DND-41 (cell line): ENCODE data around the gene PLEKHA6.

Source experiments
- ATAC-seq: fragments of 200-7000 bp; cut with Tn5 transposase; 3 replicates; pipeline ENCODE4 v1.9.1; 2021; ENCODE audit warnings: low read depth; ENCODE audit not compliant: insufficient read depth
- DNase-seq: peaks from one replicate; pipeline ENCODE4 v3.0.0-alpha.2; 2020
- H2AFZ ChIP-seq: 2 replicates; pipeline ENCODE4 v1.6.0; 2012; ENCODE audit warnings: low read depth, low read length
- H3K27ac ChIP-seq: 2 replicates; pipeline ENCODE4 v1.5.1; 2012; ENCODE audit warnings: low read length, inconsistent platforms
- H3K27me3 ChIP-seq: fragments of 200-600 bp; sonication (generic); 2 replicates; pipeline ENCODE4 v1.6.0; 2012; ENCODE audit warnings: low read length, mild to moderate bottlenecking, inconsistent platforms; ENCODE audit not compliant: insufficient read depth, poor library complexity
- H3K36me3 ChIP-seq: 2 replicates; pipeline ENCODE4 v1.5.1; 2012; ENCODE audit warnings: low read length, inconsistent platforms; ENCODE audit not compliant: insufficient read depth
- H3K4me1 ChIP-seq: 2 replicates; pipeline ENCODE4 v1.5.1; 2012; ENCODE audit warnings: mild to moderate bottlenecking, low read length; ENCODE audit not compliant: insufficient read depth
- H3K4me2 ChIP-seq: 2 replicates; pipeline ENCODE4 v1.6.0; 2012; ENCODE audit warnings: mild to moderate bottlenecking, moderate library complexity, low read length, inconsistent platforms; ENCODE audit not compliant: insufficient read depth
- H3K4me3 ChIP-seq, 2 experiments: fragments of 200-600 bp in 1 of 2; shearing (Covaris generic) in 1 of 2; 2 replicates each; pipeline ENCODE4 v1.5.1; 2012 to 2016; ENCODE audit warnings: inconsistent platforms in 2 of 2, low read length in 2 of 2, mild to moderate bottlenecking in 2 of 2, low read depth in 1 of 2, moderate library complexity in 1 of 2
- H3K79me2 ChIP-seq: 2 replicates; pipeline ENCODE4 v1.6.0; 2012; ENCODE audit warnings: low read length, inconsistent platforms; ENCODE audit not compliant: insufficient read depth
- H3K9ac ChIP-seq: 2 replicates; pipeline ENCODE4 v1.6.0; 2012; ENCODE audit warnings: low read depth, mild to moderate bottlenecking, inconsistent platforms, low read length, moderate library complexity
- H3K9me3 ChIP-seq: 2 replicates; pipeline ENCODE4 v1.5.1; 2012; ENCODE audit warnings: low read length, moderate library complexity, mild to moderate bottlenecking, inconsistent platforms; ENCODE audit not compliant: insufficient read depth, severe bottlenecking
- H4K20me1 ChIP-seq: 2 replicates; pipeline ENCODE4 v1.6.0; 2012; ENCODE audit warnings: low read length; ENCODE audit not compliant: insufficient read depth
- EZH2 ChIP-seq: IDR thresholded peaks from 3 replicates; pipeline ENCODE4 v1.6.1; 2012; ENCODE audit warnings: borderline replicate concordance, low read depth, mild to moderate bottlenecking, moderate library complexity, low read length, inconsistent platforms; ENCODE audit not compliant: severe bottlenecking
- TF ChIP-seq, protein P1 (sequence below): IDR thresholded peaks from 2 replicates; pipeline ENCODE4 v1.5.1; 2012; ENCODE audit warnings: borderline replicate concordance, low read length, moderate library complexity, mild to moderate bottlenecking; ENCODE audit not compliant: poor library complexity, severe bottlenecking; ENCODE audit errors: extremely low read depth

Gene PLEKHA6

GRCh38 chr1:204180133-204180532 is 179.6 kb downstream of the PLEKHA6 start:
- H2AFZ ChIP-seq = no peak overlapping the region
- H3K27ac ChIP-seq = no peak overlapping the region
- H3K9me3 ChIP-seq = peaks cover 9% of the 10 kb centered on the region
- H3K27me3 ChIP-seq = no peaks in the 10 kb centered on the region
- no peak overlapping the region for H3K4me2 ChIP-seq
- no peak overlapping the region for H3K9ac ChIP-seq
- TF ChIP-seq, protein P1, sequence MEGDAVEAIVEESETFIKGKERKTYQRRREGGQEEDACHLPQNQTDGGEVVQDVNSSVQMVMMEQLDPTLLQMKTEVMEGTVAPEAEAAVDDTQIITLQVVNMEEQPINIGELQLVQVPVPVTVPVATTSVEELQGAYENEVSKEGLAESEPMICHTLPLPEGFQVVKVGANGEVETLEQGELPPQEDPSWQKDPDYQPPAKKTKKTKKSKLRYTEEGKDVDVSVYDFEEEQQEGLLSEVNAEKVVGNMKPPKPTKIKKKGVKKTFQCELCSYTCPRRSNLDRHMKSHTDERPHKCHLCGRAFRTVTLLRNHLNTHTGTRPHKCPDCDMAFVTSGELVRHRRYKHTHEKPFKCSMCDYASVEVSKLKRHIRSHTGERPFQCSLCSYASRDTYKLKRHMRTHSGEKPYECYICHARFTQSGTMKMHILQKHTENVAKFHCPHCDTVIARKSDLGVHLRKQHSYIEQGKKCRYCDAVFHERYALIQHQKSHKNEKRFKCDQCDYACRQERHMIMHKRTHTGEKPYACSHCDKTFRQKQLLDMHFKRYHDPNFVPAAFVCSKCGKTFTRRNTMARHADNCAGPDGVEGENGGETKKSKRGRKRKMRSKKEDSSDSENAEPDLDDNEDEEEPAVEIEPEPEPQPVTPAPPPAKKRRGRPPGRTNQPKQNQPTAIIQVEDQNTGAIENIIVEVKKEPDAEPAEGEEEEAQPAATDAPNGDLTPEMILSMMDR = no peak
- TF ChIP-seq EZH2 = no peak
- no peaks in the 10 kb centered on the region for H4K20me1 ChIP-seq
- no peaks in the 10 kb centered on the region for H3K4me1 ChIP-seq
- DNase-seq (no peak), ATAC-seq (no peak)
- no peaks in the 10 kb centered on the region for H3K79me2 ChIP-seq
- H3K4me3 ChIP-seq = no peak overlapping the region
- H3K36me3 ChIP-seq = no peaks in the 10 kb centered on the region

DNA sequence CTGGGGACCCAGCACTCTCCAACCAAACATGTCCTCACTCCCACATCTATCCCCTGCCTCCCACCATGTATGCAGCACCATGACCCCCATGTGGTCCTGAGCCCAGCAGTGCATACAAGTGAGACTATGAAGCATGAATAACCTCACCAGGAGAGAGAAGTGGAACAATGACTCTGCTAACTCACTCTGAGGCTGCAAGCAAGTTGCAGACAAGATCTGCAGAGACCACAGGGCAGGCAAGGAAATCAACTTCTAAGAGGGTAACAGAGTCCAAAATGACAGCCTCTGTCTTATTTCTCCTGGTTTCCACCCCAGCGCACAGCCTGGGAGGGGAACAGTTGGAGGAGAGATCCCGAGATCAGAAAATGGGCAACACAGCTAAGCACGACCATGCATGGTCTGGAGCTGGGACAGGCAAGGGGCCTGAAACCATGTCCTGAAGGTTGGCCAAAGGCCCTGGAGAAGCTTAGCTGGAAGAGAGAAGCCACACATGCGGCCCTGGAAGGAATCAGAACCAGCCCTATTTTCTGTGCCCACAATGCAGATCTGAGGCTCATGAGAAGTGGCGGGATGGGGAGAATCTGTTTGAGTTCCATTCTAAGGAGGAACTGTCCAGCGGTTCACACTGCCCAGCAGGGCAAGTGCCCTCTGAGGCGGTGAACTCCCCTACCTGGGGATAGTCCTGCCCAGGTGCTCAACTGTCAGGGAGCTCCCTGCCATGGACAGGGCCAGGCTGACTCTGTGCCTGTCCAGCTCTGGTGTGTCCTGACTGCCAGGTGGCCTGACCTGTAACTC is 181.0 kb downstream of the PLEKHA6 start:
- Histone ChIP-seq H3K4me1 (no peaks in the 10 kb centered on the region), H3K36me3 (no peaks in the 10 kb centered on the region), H3K27ac (no peak overlapping the region), H3K9me3 (peaks cover 9% of the 10 kb centered on the region), H3K4me2 (no peak overlapping the region), H4K20me1 (no peaks in the 10 kb centered on the region), H3K4me3 (no peak overlapping the region), H3K9ac (no peak overlapping the region), H3K79me2 (no peaks in the 10 kb centered on the region), H2AFZ (no peak overlapping the region), H3K27me3 (no peaks in the 10 kb centered on the region)
- ATAC-seq (no peak), DNase-seq (no peak)
- TF ChIP-seq, protein P1 = no peak
- TF ChIP-seq EZH2 = no peak

- DNase-seq (no peak), ATAC-seq (no peak)
- H3K4me2 ChIP-seq = no peak overlapping the region
- H3K79me2 ChIP-seq = no peaks in the 10 kb centered on the region
- no peak overlapping the region for H3K4me3 ChIP-seq
- no peaks in the 10 kb centered on the region for H3K4me1 ChIP-seq
- H3K36me3 ChIP-seq = no peaks in the 10 kb centered on the region
- no peaks in the 10 kb centered on the region for H3K27me3 ChIP-seq
- TF ChIP-seq, protein P1 = no peak
- peaks cover 9% of the 10 kb centered on the region for H3K9me3 ChIP-seq
- H3K27ac ChIP-seq = no peak overlapping the region
- H4K20me1 ChIP-seq = no peaks in the 10 kb centered on the region
- no peak overlapping the region for H3K9ac ChIP-seq
- H2AFZ ChIP-seq = no peak overlapping the region
Measured at GRCh38 chr1:204177133-204177532, 182.6 kb downstream of the PLEKHA6 start.
